Hepatocyte (in vitro differentiated cells): ENCODE results near the gene LRRC75B.

Experiments used
- CTCF ChIP-seq: fragments of 200-600 bp; sonication (generic); IDR thresholded peaks from 2 replicates; pipeline ENCODE4 v1.5.1; 2016; ENCODE audit warnings: antibody characterized with exemption, mild to moderate bottlenecking; ENCODE audit not compliant: poor library complexity
- EZH2phosphoT487 ChIP-seq: fragments of 200-600 bp; sonication (generic); IDR thresholded peaks from one replicate; pipeline ENCODE4 v1.6.1; 2018; ENCODE audit warnings: antibody characterized with exemption, mild to moderate bottlenecking, low read depth, moderate library complexity; ENCODE audit not compliant: unreplicated experiment, severe bottlenecking

- TF ChIP-seq EZH2phosphoT487 (no peak), CTCF (no peak)
These were observed 25.2 kb downstream of the LRRC75B start for GRCh38 chr22:24567668-24568067.
